ENCODE data around the gene MYOCOS.

MYOCOS gene

GRCh38 chr1:171674431-171675405 lies 52.7 kb downstream of the MYOCOS start:
- DNase-seq (ENCODE audit: low spot score) (no peak), ATAC-seq (ENCODE audit: low read depth) (no peak)
- Histone ChIP-seq H3K27me3 (ENCODE audit: insufficient read depth, poor library complexity, severe bottlenecking) (no peaks in the 10 kb centered on the region), H3K4me1 (ENCODE audit: insufficient read depth, poor library complexity, severe bottlenecking) (no peaks in the 10 kb centered on the region), H3K4me3 (ENCODE audit: severe bottlenecking) (no peak overlapping the region), H3K9me3 (ENCODE audit: severe bottlenecking) (no peaks in the 10 kb centered on the region), H3K36me3 (ENCODE audit: low read depth) (no peaks in the 10 kb centered on the region), H3K27ac (ENCODE audit: poor library complexity, severe bottlenecking) (no peak overlapping the region)
- no peak for TF ChIP-seq CTCF (IDR thresholded peaks at IDR 0.05; ENCODE audit: poor library complexity, severe bottlenecking)
